HL-60 (cell line): ENCODE results near the gene MOB3C.

ENCODE experiments used
- DNase-seq, 2 experiments: peaks; one replicate each; pipeline ENCODE4 v3.0.0-alpha.2; 2010 to 2020; ENCODE audit warnings: low read depth in 1 of 2, low spot score in 1 of 2
- H3K27ac ChIP-seq: fragments of 250-450 bp; sonication (Bioruptor Pico); replicated peaks from 2 replicates; pipeline ENCODE4 v1.5.1; 2020; ENCODE audit warnings: mild to moderate bottlenecking, moderate library complexity
- H3K27me3 ChIP-seq: fragments of 250-450 bp; sonication (Bioruptor Pico); 2 replicates; pipeline ENCODE4 v1.5.1; 2021; ENCODE audit warnings: mild to moderate bottlenecking, moderate library complexity; ENCODE audit not compliant: insufficient read depth, poor library complexity, severe bottlenecking
- H3K4me3 ChIP-seq: replicated peaks from 2 replicates; pipeline ENCODE4 v1.5.1; 2011; ENCODE audit warnings: mild to moderate bottlenecking, control low read depth, low read length; ENCODE audit not compliant: insufficient read depth
- GABPA ChIP-seq: IDR thresholded peaks from 2 replicates; pipeline ENCODE4 v1.6.1; 2012; ENCODE audit warnings: low read depth
- POLR2AphosphoS5 ChIP-seq: IDR thresholded peaks from 2 replicates; pipeline ENCODE4 v1.6.1; 2012; ENCODE audit warnings: low read depth
- SPI1 ChIP-seq: IDR thresholded peaks from 2 replicates; pipeline ENCODE4 v1.6.1; 2012; ENCODE audit warnings: low read depth, mild to moderate bottlenecking, borderline replicate concordance
- TF ChIP-seq, protein P1 (sequence below): IDR thresholded peaks from 2 replicates; pipeline ENCODE4 v1.6.1; 2012; ENCODE audit warnings: low read depth; ENCODE audit not compliant: insufficient replicate concordance
- TF ChIP-seq, protein P2 (sequence below): IDR thresholded peaks from one replicate; pipeline ENCODE4 v1.5.1; 2011; ENCODE audit warnings: low read length, control low read depth, inconsistent platforms; ENCODE audit not compliant: insufficient read depth

The MOB3C gene

GRCh38 chr1:46650491-46650890, 33.9 kb upstream of the MOB3C start:
- DNase-seq: no peak
- TF ChIP-seq GABPA: no peak
- TF ChIP-seq, protein P1, sequence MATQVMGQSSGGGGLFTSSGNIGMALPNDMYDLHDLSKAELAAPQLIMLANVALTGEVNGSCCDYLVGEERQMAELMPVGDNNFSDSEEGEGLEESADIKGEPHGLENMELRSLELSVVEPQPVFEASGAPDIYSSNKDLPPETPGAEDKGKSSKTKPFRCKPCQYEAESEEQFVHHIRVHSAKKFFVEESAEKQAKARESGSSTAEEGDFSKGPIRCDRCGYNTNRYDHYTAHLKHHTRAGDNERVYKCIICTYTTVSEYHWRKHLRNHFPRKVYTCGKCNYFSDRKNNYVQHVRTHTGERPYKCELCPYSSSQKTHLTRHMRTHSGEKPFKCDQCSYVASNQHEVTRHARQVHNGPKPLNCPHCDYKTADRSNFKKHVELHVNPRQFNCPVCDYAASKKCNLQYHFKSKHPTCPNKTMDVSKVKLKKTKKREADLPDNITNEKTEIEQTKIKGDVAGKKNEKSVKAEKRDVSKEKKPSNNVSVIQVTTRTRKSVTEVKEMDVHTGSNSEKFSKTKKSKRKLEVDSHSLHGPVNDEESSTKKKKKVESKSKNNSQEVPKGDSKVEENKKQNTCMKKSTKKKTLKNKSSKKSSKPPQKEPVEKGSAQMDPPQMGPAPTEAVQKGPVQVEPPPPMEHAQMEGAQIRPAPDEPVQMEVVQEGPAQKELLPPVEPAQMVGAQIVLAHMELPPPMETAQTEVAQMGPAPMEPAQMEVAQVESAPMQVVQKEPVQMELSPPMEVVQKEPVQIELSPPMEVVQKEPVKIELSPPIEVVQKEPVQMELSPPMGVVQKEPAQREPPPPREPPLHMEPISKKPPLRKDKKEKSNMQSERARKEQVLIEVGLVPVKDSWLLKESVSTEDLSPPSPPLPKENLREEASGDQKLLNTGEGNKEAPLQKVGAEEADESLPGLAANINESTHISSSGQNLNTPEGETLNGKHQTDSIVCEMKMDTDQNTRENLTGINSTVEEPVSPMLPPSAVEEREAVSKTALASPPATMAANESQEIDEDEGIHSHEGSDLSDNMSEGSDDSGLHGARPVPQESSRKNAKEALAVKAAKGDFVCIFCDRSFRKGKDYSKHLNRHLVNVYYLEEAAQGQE: no peak
- TF ChIP-seq, protein P2, sequence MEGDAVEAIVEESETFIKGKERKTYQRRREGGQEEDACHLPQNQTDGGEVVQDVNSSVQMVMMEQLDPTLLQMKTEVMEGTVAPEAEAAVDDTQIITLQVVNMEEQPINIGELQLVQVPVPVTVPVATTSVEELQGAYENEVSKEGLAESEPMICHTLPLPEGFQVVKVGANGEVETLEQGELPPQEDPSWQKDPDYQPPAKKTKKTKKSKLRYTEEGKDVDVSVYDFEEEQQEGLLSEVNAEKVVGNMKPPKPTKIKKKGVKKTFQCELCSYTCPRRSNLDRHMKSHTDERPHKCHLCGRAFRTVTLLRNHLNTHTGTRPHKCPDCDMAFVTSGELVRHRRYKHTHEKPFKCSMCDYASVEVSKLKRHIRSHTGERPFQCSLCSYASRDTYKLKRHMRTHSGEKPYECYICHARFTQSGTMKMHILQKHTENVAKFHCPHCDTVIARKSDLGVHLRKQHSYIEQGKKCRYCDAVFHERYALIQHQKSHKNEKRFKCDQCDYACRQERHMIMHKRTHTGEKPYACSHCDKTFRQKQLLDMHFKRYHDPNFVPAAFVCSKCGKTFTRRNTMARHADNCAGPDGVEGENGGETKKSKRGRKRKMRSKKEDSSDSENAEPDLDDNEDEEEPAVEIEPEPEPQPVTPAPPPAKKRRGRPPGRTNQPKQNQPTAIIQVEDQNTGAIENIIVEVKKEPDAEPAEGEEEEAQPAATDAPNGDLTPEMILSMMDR: no peak
- TF ChIP-seq POLR2AphosphoS5: no peak
- no peak for TF ChIP-seq SPI1
- no peak overlapping the region for H3K27ac ChIP-seq
- no peak overlapping the region for H3K4me3 ChIP-seq
- no peaks in the 10 kb centered on the region for H3K27me3 ChIP-seq

GRCh38 chr1:46649764-46650163, 33.2 kb upstream of the MOB3C start:
- TF ChIP-seq GABPA (no peak), POLR2AphosphoS5 (no peak), SPI1 (no peak)
- TF ChIP-seq, protein P2: no peak
- TF ChIP-seq, protein P1: no peak
- DNase-seq: no peak
- H3K27me3 ChIP-seq: no peaks in the 10 kb centered on the region
- H3K27ac ChIP-seq: no peak overlapping the region
- no peak overlapping the region for H3K4me3 ChIP-seq

DNA sequence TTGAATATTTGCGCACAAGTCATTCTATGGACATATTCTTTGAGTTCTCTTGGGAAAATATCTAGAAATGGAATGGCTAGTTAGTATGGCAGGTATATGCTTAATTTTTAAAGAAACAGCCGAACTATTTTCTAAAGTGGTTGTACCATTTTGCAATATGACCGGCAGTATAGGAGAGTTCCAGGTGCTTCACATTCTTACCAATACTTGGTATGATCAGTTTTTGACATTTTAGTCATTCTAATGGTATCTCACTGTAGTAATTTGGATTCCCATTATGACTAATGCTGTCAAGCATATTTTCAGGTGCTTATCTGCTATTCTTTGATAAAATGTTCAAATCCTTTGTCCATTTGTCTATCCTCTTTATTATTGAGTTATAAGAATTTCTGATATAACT, 31.0 kb upstream of the MOB3C start:
- no peak for DNase-seq
- TF ChIP-seq POLR2AphosphoS5 (no peak), SPI1 (no peak), GABPA (no peak)
- TF ChIP-seq, protein P1: no peak
- TF ChIP-seq, protein P2: no peak
- H3K27ac ChIP-seq: no peak overlapping the region
- H3K4me3 ChIP-seq: no peak overlapping the region
- no peaks in the 10 kb centered on the region for H3K27me3 ChIP-seq
